Rectal smooth muscle tissue (tissue), 1 donor: Measurements from ENCODE around the gene MFSD6.
"Not testable (repeated sequence)": the region's sequence is repeated elsewhere in the genome, so short reads cannot be mapped to it uniquely, and the experiment has no call there.

Source experiments
- H3K27ac ChIP-seq: one replicate; pipeline ENCODE4 v1.7.0; 2013; ENCODE audit warnings: low read depth, low read length, inconsistent platforms
- H3K27me3 ChIP-seq: one replicate; pipeline ENCODE4 v1.7.0; 2013; ENCODE audit warnings: low read length; ENCODE audit not compliant: control insufficient read depth, insufficient read depth
- H3K36me3 ChIP-seq: one replicate; pipeline ENCODE4 v1.7.0; 2013; ENCODE audit warnings: low read length; ENCODE audit not compliant: control insufficient read depth, insufficient read depth
- H3K4me1 ChIP-seq: one replicate; pipeline ENCODE4 v1.7.0; 2013; ENCODE audit warnings: low read length; ENCODE audit not compliant: control insufficient read depth, insufficient read depth
- H3K4me3 ChIP-seq: one replicate; pipeline ENCODE4 v1.7.0; 2013; ENCODE audit warnings: low read length
- H3K9ac ChIP-seq: one replicate; pipeline ENCODE4 v1.7.0; 2013; ENCODE audit warnings: low read length

MFSD6 gene

GRCh38 chr2:190481339-190481738 lies 73.2 kb downstream of the MFSD6 start:
- H3K27me3 ChIP-seq: no peaks in the 10 kb centered on the region
- no peak overlapping the region for H3K27ac ChIP-seq
- H3K4me3 ChIP-seq: no peak overlapping the region
- no peak overlapping the region for H3K9ac ChIP-seq
- no peaks in the 10 kb centered on the region for H3K36me3 ChIP-seq
- peaks cover 5% of the 10 kb centered on the region for H3K4me1 ChIP-seq

- Histone ChIP-seq H3K27me3 (no peaks in the 10 kb centered on the region), H3K27ac (no peak overlapping the region), H3K4me3 (no peak overlapping the region), H3K9ac (no peak overlapping the region), H3K36me3 (no peaks in the 10 kb centered on the region), H3K4me1 (peaks cover 5% of the 10 kb centered on the region)
Measured at GRCh38 chr2:190482451-190482850, 74.3 kb downstream of the MFSD6 start.

GRCh38 chr2:190486037-190486623 lies 78.0 kb downstream of the MFSD6 start:
- H3K27me3 ChIP-seq: no peaks in the 10 kb centered on the region
- no peak overlapping the region for H3K27ac ChIP-seq
- H3K9ac ChIP-seq: no peak overlapping the region
- no peak overlapping the region for H3K4me3 ChIP-seq
- no peaks in the 10 kb centered on the region for H3K36me3 ChIP-seq
- no peaks in the 10 kb centered on the region for H3K4me1 ChIP-seq

GRCh38 chr2:190488516-190489233 lies 80.5 kb downstream of the MFSD6 start:
- H3K36me3 ChIP-seq: no peaks in the 10 kb centered on the region
- H3K9ac ChIP-seq: no peak overlapping the region
- no peak overlapping the region for H3K4me3 ChIP-seq
- H3K27ac ChIP-seq: no peak overlapping the region
- no peaks in the 10 kb centered on the region for H3K4me1 ChIP-seq
- no peaks in the 10 kb centered on the region for H3K27me3 ChIP-seq

- Histone ChIP-seq H3K27ac (no peak overlapping the region), H3K27me3 (no peaks in the 10 kb centered on the region), H3K36me3 (no peaks in the 10 kb centered on the region), H3K4me1 (no peaks in the 10 kb centered on the region), H3K9ac (no peak overlapping the region), H3K4me3 (no peak overlapping the region)
Measured at GRCh38 chr2:190489475-190489874, 81.3 kb downstream of the MFSD6 start.

- Histone ChIP-seq H3K27ac (no peak overlapping the region), H3K9ac (no peak overlapping the region), H3K4me1 (no peaks in the 10 kb centered on the region), H3K4me3 (no peak overlapping the region), H3K36me3 (no peaks in the 10 kb centered on the region), H3K27me3 (no peaks in the 10 kb centered on the region)
Measured at GRCh38 chr2:190490502-190490901, 82.3 kb downstream of the MFSD6 start.

GRCh38 chr2:190493095-190493494 lies 84.9 kb downstream of the MFSD6 start:
- H3K4me3 ChIP-seq: no peak overlapping the region
- H3K36me3 ChIP-seq: peaks cover 3% of the 10 kb centered on the region
- H3K27ac ChIP-seq: no peak overlapping the region
- no peaks in the 10 kb centered on the region for H3K27me3 ChIP-seq
- H3K4me1 ChIP-seq: no peaks in the 10 kb centered on the region
- no peak overlapping the region for H3K9ac ChIP-seq

- H3K27ac ChIP-seq, H3K4me3 ChIP-seq, H3K4me1 ChIP-seq, H3K27me3 ChIP-seq, H3K9ac ChIP-seq, H3K36me3 ChIP-seq: not testable (repeated sequence)
Measured at GRCh38 chr2:190494600-190495227, 86.6 kb downstream of the MFSD6 start.

GRCh38 chr2:190497428-190497827 lies 89.3 kb downstream of the MFSD6 start:
- H3K27ac ChIP-seq: no peak overlapping the region
- H3K4me1 ChIP-seq: no peaks in the 10 kb centered on the region
- no peaks in the 10 kb centered on the region for H3K27me3 ChIP-seq
- no peak overlapping the region for H3K4me3 ChIP-seq
- peaks cover 9% of the 10 kb centered on the region for H3K36me3 ChIP-seq
- H3K9ac ChIP-seq: no peak overlapping the region

GRCh38 chr2:190499273-190499672 lies 91.1 kb downstream of the MFSD6 start:
- H3K4me1 ChIP-seq: no peaks in the 10 kb centered on the region
- no peaks in the 10 kb centered on the region for H3K27me3 ChIP-seq
- peaks cover 13% of the 10 kb centered on the region for H3K36me3 ChIP-seq
- no peak overlapping the region for H3K9ac ChIP-seq
- H3K4me3 ChIP-seq: no peak overlapping the region
- H3K27ac ChIP-seq: no peak overlapping the region

GRCh38 chr2:190500054-190500502 lies 91.9 kb downstream of the MFSD6 start:
- no peaks in the 10 kb centered on the region for H3K4me1 ChIP-seq
- no peaks in the 10 kb centered on the region for H3K27me3 ChIP-seq
- peaks cover 13% of the 10 kb centered on the region for H3K36me3 ChIP-seq
- H3K27ac ChIP-seq: no peak overlapping the region
- no peak overlapping the region for H3K4me3 ChIP-seq
- no peak overlapping the region for H3K9ac ChIP-seq

- Histone ChIP-seq H3K36me3 (peaks cover 13% of the 10 kb centered on the region), H3K27me3 (no peaks in the 10 kb centered on the region), H3K9ac (no peak overlapping the region), H3K27ac (no peak overlapping the region), H3K4me3 (no peak overlapping the region), H3K4me1 (no peaks in the 10 kb centered on the region)
Measured at GRCh38 chr2:190501231-190501630, 93.1 kb downstream of the MFSD6 start.
